Forelimb muscle (tissue), 1 donor: ENCODE measurements around the gene ADAMTS2. TPM values are rescaled to one million over a fixed set of nuclear protein-coding genes. Genes with fewer than 3 reads are reported as not detected.

Experiments used
- DNase-seq: peaks from one replicate; pipeline ENCODE4 v3.0.0-alpha.2; 2013; ENCODE audit warnings: low read depth
- polyA plus RNA-seq: library from polyadenylated mRNA; unstranded; fragments of 120-200 nt; gene quantifications from one replicate; pipeline ENCODE4 v1.2.1, GENCODE V29; 2013; ENCODE audit not compliant: insufficient read length

The ADAMTS2 gene
- polyA plus RNA-seq, 1 donor = 33.0 TPM

GRCh38 chr5:179177711-179178575, 167.3 kb downstream of the ADAMTS2 start:
- no peak for DNase-seq

GRCh38 chr5:179176571-179177230, 168.6 kb downstream of the ADAMTS2 start:
- DNase-seq = no peak

- no peak for DNase-seq
Observed at GRCh38 chr5:179176166-179176565, 169.1 kb downstream of the ADAMTS2 start.

GRCh38 chr5:179171816-179172745, 173.2 kb downstream of the ADAMTS2 start:
- DNase-seq = no peak

- DNase-seq = no peak
Observed at GRCh38 chr5:179171251-179171815, 173.9 kb downstream of the ADAMTS2 start.

GRCh38 chr5:179170606-179171005, 174.7 kb downstream of the ADAMTS2 start:
- DNase-seq = no peak

- DNase-seq = no peak
Observed at GRCh38 chr5:179169836-179170235, 175.4 kb downstream of the ADAMTS2 start.

- DNase-seq = no peak
Observed at GRCh38 chr5:179168664-179169063, 176.6 kb downstream of the ADAMTS2 start.

GRCh38 chr5:179167871-179168451, 177.3 kb downstream of the ADAMTS2 start:
- no peak for DNase-seq

- DNase-seq = no peak
Observed at GRCh38 chr5:179166886-179167841, 178.1 kb downstream of the ADAMTS2 start.

GRCh38 chr5:179166171-179166885, 178.9 kb downstream of the ADAMTS2 start:
- DNase-seq = no peak

GRCh38 chr5:179165421-179166170, 179.7 kb downstream of the ADAMTS2 start:
- DNase-seq = no peak

GRCh38 chr5:179164331-179165311, 180.6 kb downstream of the ADAMTS2 start:
- DNase-seq = no peak

- no peak for DNase-seq
Observed at GRCh38 chr5:179163236-179164155, 181.8 kb downstream of the ADAMTS2 start.

- DNase-seq = no peak
Observed at GRCh38 chr5:179162351-179163235, 182.7 kb downstream of the ADAMTS2 start.
